Keratinocyte (primary cell): ENCODE measurements around the gene LATS2. TPM values are rescaled to one million over a fixed set of nuclear protein-coding genes. Genes with fewer than 3 reads are reported as not detected.

Experiments used
- DNase-seq: peaks from one replicate; pipeline ENCODE4 v3.0.0-alpha.2; 2011; ENCODE audit warnings: low read depth, missing footprints, low spot score
- FAIRE-seq: peaks from 2 replicates; lab custom pipeline; 2011; peaks lifted over from hg19 to GRCh38; lab: Jason Lieb, UNC
- H2AFZ ChIP-seq: 2 replicates; pipeline ENCODE4 v1.6.0; 2012; ENCODE audit warnings: low read length, control low read depth, inconsistent platforms; ENCODE audit not compliant: control insufficient read depth
- H3K27ac ChIP-seq: 2 replicates; pipeline ENCODE4 v1.5.1; 2011; ENCODE audit warnings: low read length; ENCODE audit not compliant: control insufficient read depth, insufficient read depth
- H3K27me3 ChIP-seq: 3 replicates; pipeline ENCODE4 v1.6.0; 2011; ENCODE audit warnings: low read length; ENCODE audit not compliant: control insufficient read depth, insufficient read depth; ENCODE audit errors: extremely low read depth
- H3K36me3 ChIP-seq, 2 experiments: 2 replicates in 1 of 2; 3 replicates in 1 of 2; pipeline ENCODE4 v1.5.1; 2011; ENCODE audit warnings: low read length in 2 of 2, mild to moderate bottlenecking in 1 of 2; ENCODE audit not compliant: control insufficient read depth in 2 of 2, insufficient read depth in 2 of 2; ENCODE audit errors: extremely low read depth in 1 of 2
- H3K4me1 ChIP-seq: 3 replicates; pipeline ENCODE4 v1.5.1; 2011; ENCODE audit warnings: low read length; ENCODE audit not compliant: control insufficient read depth, insufficient read depth; ENCODE audit errors: extremely low read depth
- H3K4me2 ChIP-seq: 3 replicates; pipeline ENCODE4 v1.6.0; 2011; ENCODE audit warnings: low read depth, low read length; ENCODE audit not compliant: control insufficient read depth, insufficient read depth; ENCODE audit errors: extremely low read depth
- H3K4me3 ChIP-seq, 3 experiments: fragments of 200-600 bp in 1 of 3; sonication (generic) in 1 of 3; 2 replicates in 2 of 3; 3 replicates in 1 of 3; pipeline ENCODE4 v1.5.1; 2011 to 2016; ENCODE audit warnings: low read length in 3 of 3, mild to moderate bottlenecking in 3 of 3, control low read depth in 2 of 3, inconsistent platforms in 1 of 3, low read depth in 1 of 3, mixed read lengths in 1 of 3, mixed run types in 1 of 3, moderate library complexity in 1 of 3; ENCODE audit not compliant: control insufficient read depth in 2 of 3, insufficient read depth in 2 of 3; ENCODE audit errors: extremely low read depth in 1 of 3
- H3K79me2 ChIP-seq: 2 replicates; pipeline ENCODE4 v1.6.0; 2012; ENCODE audit warnings: low read length; ENCODE audit not compliant: control insufficient read depth, insufficient read depth
- H3K9ac ChIP-seq: 3 replicates; pipeline ENCODE4 v1.6.0; 2011; ENCODE audit warnings: low read length; ENCODE audit not compliant: control insufficient read depth, insufficient read depth; ENCODE audit errors: extremely low read depth
- H3K9me1 ChIP-seq: 3 replicates; pipeline ENCODE4 v1.6.0; 2011; ENCODE audit warnings: low read length; ENCODE audit not compliant: control insufficient read depth, insufficient read depth; ENCODE audit errors: extremely low read depth
- H3K9me3 ChIP-seq: 2 replicates; pipeline ENCODE4 v1.5.1; 2012; ENCODE audit warnings: low read depth, low read length; ENCODE audit not compliant: control insufficient read depth
- H4K20me1 ChIP-seq: 3 replicates; pipeline ENCODE4 v1.6.0; 2011; ENCODE audit warnings: low read length; ENCODE audit not compliant: control insufficient read depth, insufficient read depth; ENCODE audit errors: extremely low read depth
- EZH2 ChIP-seq: IDR thresholded peaks from one replicate; pipeline ENCODE4 v1.6.1; 2012; ENCODE audit warnings: inconsistent platforms, mild to moderate bottlenecking, low read length, moderate library complexity
- dilution Hi-C: fragments of 300-500 bp; cut with MboI; formaldehyde crosslinking; loops from one replicate; pipeline ENCODE4 v1.7.0; 2020; ENCODE audit warnings: low sequenced_read_pairs; ENCODE audit not compliant: extremely low pct_ligation_motif_present
- polyA plus RNA-seq, 5 experiments: library from polyadenylated mRNA; depleted of rRNA in 3 of 5; stranded (reverse) in 3 of 5; stranded (forward) in 1 of 5; unstranded in 1 of 5; fragments of >200 nt; gene quantifications; 1 replicate in 1 of 5; 2 replicates in 3 of 5; 3 replicates in 1 of 5; pipeline versions ENCODE4 v1.2.1 to v1.2.3, GENCODE V29; 2011 to 2012; ENCODE audit warnings: missing spikeins in 2 of 5, low read depth in 1 of 5, low replicate concordance in 1 of 5
- TF ChIP-seq, protein P1 (sequence below), 3 experiments: IDR thresholded peaks in 1 of 3; conservative IDR thresholded peaks in 1 of 3; optimal IDR thresholded peaks in 1 of 3; 2 replicates in 2 of 3; 3 replicates in 1 of 3; pipeline versions ENCODE3 to v1.5.1; 2011; ENCODE audit warnings: low read length in 3 of 3, mild to moderate bottlenecking in 3 of 3, moderate library complexity in 2 of 3, control low read depth in 1 of 3, inconsistent platforms in 1 of 3; ENCODE audit not compliant: insufficient read depth in 2 of 3; ENCODE audit errors: extremely low read depth in 1 of 3

Gene LATS2
- polyA plus RNA-seq, 1 donor (not counting 4 experiments of a cell fraction or from before 2014, with no cell fraction given), result 6.7 TPM

DNA sequence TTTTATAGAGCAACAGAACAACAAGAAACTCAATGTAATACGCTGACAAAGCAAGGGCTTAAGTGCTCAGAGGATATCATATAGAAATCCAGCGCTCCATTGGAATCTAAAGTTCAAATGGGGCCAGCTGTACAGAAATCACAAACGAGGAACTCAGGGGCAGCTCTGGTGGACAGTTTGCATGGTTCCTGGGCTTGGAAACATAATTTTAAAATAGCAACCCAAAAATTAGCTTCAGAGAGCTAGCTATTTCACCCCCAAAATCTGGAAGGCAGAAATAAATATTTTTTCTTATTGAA lies 19.2 kb upstream of the LATS2 start:
- TF ChIP-seq, protein P1, sequence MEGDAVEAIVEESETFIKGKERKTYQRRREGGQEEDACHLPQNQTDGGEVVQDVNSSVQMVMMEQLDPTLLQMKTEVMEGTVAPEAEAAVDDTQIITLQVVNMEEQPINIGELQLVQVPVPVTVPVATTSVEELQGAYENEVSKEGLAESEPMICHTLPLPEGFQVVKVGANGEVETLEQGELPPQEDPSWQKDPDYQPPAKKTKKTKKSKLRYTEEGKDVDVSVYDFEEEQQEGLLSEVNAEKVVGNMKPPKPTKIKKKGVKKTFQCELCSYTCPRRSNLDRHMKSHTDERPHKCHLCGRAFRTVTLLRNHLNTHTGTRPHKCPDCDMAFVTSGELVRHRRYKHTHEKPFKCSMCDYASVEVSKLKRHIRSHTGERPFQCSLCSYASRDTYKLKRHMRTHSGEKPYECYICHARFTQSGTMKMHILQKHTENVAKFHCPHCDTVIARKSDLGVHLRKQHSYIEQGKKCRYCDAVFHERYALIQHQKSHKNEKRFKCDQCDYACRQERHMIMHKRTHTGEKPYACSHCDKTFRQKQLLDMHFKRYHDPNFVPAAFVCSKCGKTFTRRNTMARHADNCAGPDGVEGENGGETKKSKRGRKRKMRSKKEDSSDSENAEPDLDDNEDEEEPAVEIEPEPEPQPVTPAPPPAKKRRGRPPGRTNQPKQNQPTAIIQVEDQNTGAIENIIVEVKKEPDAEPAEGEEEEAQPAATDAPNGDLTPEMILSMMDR (optimal IDR thresholded peaks at IDR 0.05 in 1 of 3, IDR thresholded peaks at IDR 0.05 in 1 of 3, conservative IDR thresholded peaks at IDR 0.05 in 1 of 3; ENCODE audit: extremely low read depth in 1 of 3, insufficient read depth in 2 of 3, low read length in 3 of 3), result no peak
- TF ChIP-seq EZH2, result no peak
- H2AFZ ChIP-seq, result no peak overlapping the region
- peaks cover 5% of the 10 kb centered on the region for H3K4me1 ChIP-seq
- H3K9me3 ChIP-seq, result no peaks in the 10 kb centered on the region
- H3K9me1 ChIP-seq, result no peaks in the 10 kb centered on the region
- H3K27ac ChIP-seq, result no peak overlapping the region
- dilution Hi-C loops, result no loop called here
- H3K9ac ChIP-seq, result no peak overlapping the region
- DNase-seq (no peak), FAIRE-seq (no peak)
- H3K4me3 ChIP-seq, result no peak overlapping the region
- H3K36me3 ChIP-seq, result no peaks in the 10 kb centered on the region
- no peaks in the 10 kb centered on the region for H3K27me3 ChIP-seq
- H3K79me2 ChIP-seq, result no peaks in the 10 kb centered on the region
- H3K4me2 ChIP-seq, result no peak overlapping the region
- no peaks in the 10 kb centered on the region for H4K20me1 ChIP-seq

DNA sequence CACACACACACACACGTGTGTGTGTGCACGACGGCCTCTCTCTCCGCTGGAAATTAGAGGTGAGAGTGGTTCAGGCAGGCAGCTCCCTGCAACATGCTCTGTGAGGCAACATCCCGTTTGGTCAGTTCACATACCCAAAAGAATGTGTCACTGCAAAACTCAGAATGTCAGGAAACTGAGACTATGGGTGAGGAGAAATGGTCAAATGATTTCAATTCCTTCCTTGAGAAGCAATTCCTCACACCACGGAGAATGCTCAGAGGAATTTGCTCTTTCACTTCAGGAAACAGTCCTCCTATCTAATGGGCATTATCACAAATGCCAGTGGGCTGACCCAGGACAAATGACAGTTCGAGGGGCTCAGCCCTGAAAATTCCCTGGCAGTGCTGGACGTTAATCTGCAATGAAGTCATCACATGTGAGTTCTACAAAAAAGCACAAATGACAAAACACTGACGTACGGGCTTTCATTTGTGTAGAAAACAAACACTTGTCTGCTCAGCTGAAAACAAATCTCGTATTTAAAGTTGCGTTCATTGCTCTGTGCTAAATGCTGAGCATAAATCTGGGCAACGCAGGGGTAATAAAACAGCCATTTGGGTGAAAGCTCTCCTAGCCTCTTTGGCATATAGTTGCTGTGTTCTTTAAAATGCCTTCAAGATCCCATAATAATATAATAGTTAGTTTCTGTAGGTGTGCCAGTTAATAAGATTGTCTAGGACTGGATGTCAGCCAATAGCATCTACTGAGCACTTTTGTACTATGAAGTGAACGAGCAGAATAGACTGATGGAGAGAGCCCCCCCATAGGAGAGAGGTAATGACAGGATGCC lies 18.6 kb upstream of the LATS2 start:
- Histone ChIP-seq H3K4me1 (peaks cover 7% of the 10 kb centered on the region), H3K4me2 (no peak overlapping the region), H3K27ac (no peak overlapping the region), H2AFZ (no peak overlapping the region), H3K27me3 (no peaks in the 10 kb centered on the region), H3K9me1 (no peaks in the 10 kb centered on the region), H3K36me3 (no peaks in the 10 kb centered on the region), H3K9me3 (no peaks in the 10 kb centered on the region), H3K79me2 (no peaks in the 10 kb centered on the region), H3K9ac (no peak overlapping the region), H4K20me1 (no peaks in the 10 kb centered on the region), H3K4me3 (no peak overlapping the region)
- dilution Hi-C loops, result no loop called here
- no peak for DNase-seq
- TF ChIP-seq, protein P1 (optimal IDR thresholded peaks at IDR 0.05 in 1 of 3, IDR thresholded peaks at IDR 0.05 in 1 of 3, conservative IDR thresholded peaks at IDR 0.05 in 1 of 3; ENCODE audit: extremely low read depth in 1 of 3, insufficient read depth in 2 of 3, low read length in 3 of 3), result no peak
- TF ChIP-seq EZH2, result no peak
- FAIRE-seq, result peak; percentile 34
